ENCODE results near the gene KRTAP10-10.
"Not testable (repeated sequence)": the region's sequence is repeated elsewhere in the genome, so short reads cannot be mapped to it uniquely, and the experiment has no call there.

KRTAP10-10 gene

GRCh38 chr21:44684077-44684476 is 46.9 kb downstream of the KRTAP10-10 start:
- DNase-seq (ENCODE audit: low spot score): no peak

GRCh38 chr21:44684483-44684882 is 47.3 kb downstream of the KRTAP10-10 start:
- DNase-seq (ENCODE audit: low spot score): no peak

- not testable (repeated sequence) for DNase-seq (ENCODE audit: low spot score)
Observed at GRCh38 chr21:44685050-44685449, 47.9 kb downstream of the KRTAP10-10 start.

GRCh38 chr21:44686000-44686781 is 49.0 kb downstream of the KRTAP10-10 start:
- DNase-seq (ENCODE audit: low spot score): no peak

GRCh38 chr21:44686843-44687561 is 49.8 kb downstream of the KRTAP10-10 start:
- DNase-seq (ENCODE audit: low spot score): no peak

- DNase-seq (ENCODE audit: low spot score): no peak
Observed at GRCh38 chr21:44687671-44688070, 50.5 kb downstream of the KRTAP10-10 start.

Measured in kidney capillary endothelial cell (primary cell).